Stomach (tissue), 9 donors: Measurements from ENCODE around the gene TMEM132C. TPM values are rescaled to one million over a fixed set of nuclear protein-coding genes. Genes with fewer than 3 reads are reported as not detected.

Experiments
- DNase-seq, 2 donors: peaks; one replicate each; pipeline versions ENCODE4 v3.0.0 to v3.0.0-alpha.2; 2013 to 2019
- H3K27ac ChIP-seq, 5 donors: fragments of 200-600 bp in 4 of 5; sonication (generic) in 4 of 5; one replicate each; pipeline ENCODE4 v1.5.1; 2013 to 2019; ENCODE audit warnings: mild to moderate bottlenecking in 1 of 5, moderate library complexity in 1 of 5
- H3K27me3 ChIP-seq, 3 donors: fragments of 200-600 bp; sonication (generic); one replicate each; pipeline ENCODE4 v1.5.1; 2017 to 2019; ENCODE audit warnings: mixed run types in 1 of 3
- H3K36me3 ChIP-seq, 4 donors: fragments of 200-600 bp; sonication (generic); 1 replicate in 3 of 4; 2 replicates in 1 of 4; pipeline ENCODE4 v1.5.1; 2016 to 2019
- H3K4me1 ChIP-seq, 4 donors: fragments of 200-600 bp; sonication (generic); one replicate each; pipeline ENCODE4 v1.5.1; 2016 to 2019
- H3K4me3 ChIP-seq, 4 donors: fragments of 200-600 bp; sonication (generic) in 3 of 4; one replicate each; pipeline ENCODE4 v1.5.1; 2016 to 2019; ENCODE audit warnings: mild to moderate bottlenecking in 1 of 4
- H3K9me3 ChIP-seq, 4 donors: fragments of 200-600 bp; sonication (generic); one replicate each; pipeline ENCODE4 v1.5.1; 2016 to 2019
- CTCF ChIP-seq, 7 experiments: fragments of 450-650 bp in 4 of 7; fragments of 200-600 bp in 3 of 7; sonication (generic) in 3 of 7; IDR thresholded peaks; one replicate each; pipeline ENCODE4 v1.5.1; 2016 to 2019; ENCODE audit warnings: antibody characterized with exemption in 7 of 7, control low read depth in 2 of 7, mild to moderate bottlenecking in 1 of 7
- EP300 ChIP-seq: sonication (generic); formaldehyde crosslinking; IDR thresholded peaks from one replicate; pipeline ENCODE4 v1.6.1; 2017; ENCODE audit warnings: antibody characterized with exemption
- POLR2A ChIP-seq, 4 donors: fragments of 450-650 bp; IDR thresholded peaks; one replicate each; pipeline ENCODE4 v1.6.1; 2016; ENCODE audit warnings: antibody characterized with exemption in 4 of 4, control low read depth in 2 of 4, mild to moderate bottlenecking in 1 of 4, moderate library complexity in 1 of 4
- POLR2AphosphoS5 ChIP-seq, 3 donors: sonication (generic); formaldehyde crosslinking; IDR thresholded peaks; one replicate each; pipeline ENCODE4 v1.6.1; 2016; ENCODE audit warnings: antibody characterized with exemption in 3 of 3
- WGBS, 5 donors: extraction: QIAGEN DNeasy Blood & Tissue Kit in 3 of 5; methylation state at CpG; one replicate each; pipeline versions ENCODE4 v1.1.5 to v1.1.7; 2013 to 2018; 5-methylcytosine and 5-hydroxymethylcytosine counted together
- intact Hi-C: fragments of 100-400 bp; cut with DNase I; formaldehyde crosslinking; loops from one replicate; pipeline ENCODE4 v1.15.1; 2023; ENCODE audit warnings: low total_unique reads
- polyA plus RNA-seq, 3 donors: library from polyadenylated mRNA; stranded (reverse); fragments of 200-250 nt; gene quantifications; one replicate each; pipeline ENCODE4 v1.2.3, GENCODE V29; 2013
- total RNA-seq, 5 donors: library from RNA; depleted of rRNA; stranded (reverse); fragments of >200 nt; gene quantifications; one replicate each; pipeline versions ENCODE4 v1.1.0 to v1.2.3, GENCODE V29; 2014 to 2016
- donor health status: healthy with polysubstance abuse.
- donor health status: Bipolar disorder and iron deficiency.
- donor health status: healthy.

The TMEM132C gene
- total and polyA plus RNA-seq, 8 donors, result under 0.01 to 12.8 (median 0.94) TPM

GRCh38 chr12:128316078-128316477, 49.1 kb downstream of the TMEM132C start:
- H3K27ac ChIP-seq, result no peak overlapping the region
- no peak for DNase-seq
- no peak overlapping the region for H3K4me3 ChIP-seq
- H3K27me3 ChIP-seq, result no peaks in the 10 kb centered on the region
- TF ChIP-seq POLR2AphosphoS5 (IDR thresholded peaks at IDR 0.05) (no peak), POLR2A (IDR thresholded peaks at IDR 0.05) (no peak), CTCF (IDR thresholded peaks at IDR 0.05) (no peak), EP300 (no peak)
- intact Hi-C loops, result no loop called here
- WGBS, 5 donors, result 48 to 72% (median 62%) methylated on average over 6 of the region's 6 CpGs
- H3K36me3 ChIP-seq, result no peaks in the 10 kb centered on the region
- H3K4me1 ChIP-seq, result no peaks in the 10 kb centered on the region
- H3K9me3 ChIP-seq, result peaks cover 0 to 8% (median 0%) of the 10 kb centered on the region in 4 donors

GRCh38 chr12:128316973-128317526, 50.1 kb downstream of the TMEM132C start:
- Histone ChIP-seq H3K4me3 (no peak overlapping the region), H3K4me1 (no peaks in the 10 kb centered on the region), H3K27me3 (no peaks in the 10 kb centered on the region), H3K9me3 (peaks cover 2 to 7% (median 6%) of the 10 kb centered on the region in 4 donors), H3K27ac (peak overlapping the region in 1 of 5 donors; percentile 3), H3K36me3 (no peaks in the 10 kb centered on the region)
- WGBS, 5 donors, result 14 to 23% (median 20%) methylated on average over 4 of the region's 4 CpGs
- peak in 1 of 2 donors; percentile 50 for DNase-seq
- TF ChIP-seq CTCF (IDR thresholded peaks at IDR 0.05) (no peak), POLR2AphosphoS5 (IDR thresholded peaks at IDR 0.05) (no peak), POLR2A (IDR thresholded peaks at IDR 0.05) (no peak), EP300 (no peak)
- intact Hi-C loops, result no loop called here

GRCh38 chr12:128318341-128318740, 51.4 kb downstream of the TMEM132C start:
- peaks cover 3 to 17% (median 11%) of the 10 kb centered on the region in 4 donors for H3K9me3 ChIP-seq
- H3K27ac ChIP-seq, result no peak overlapping the region
- H3K36me3 ChIP-seq, result no peaks in the 10 kb centered on the region
- no peak overlapping the region for H3K4me3 ChIP-seq
- 63 to 70% (median 65%) methylated on average over 5 of the region's 5 CpGs for WGBS, 5 donors
- intact Hi-C loops, result no loop called here
- TF ChIP-seq POLR2A (IDR thresholded peaks at IDR 0.05), result no peak
- TF ChIP-seq EP300, result no peak
- no peaks in the 10 kb centered on the region for H3K4me1 ChIP-seq
- peak in 1 of 2 donors; percentile 15 for DNase-seq
- no peaks in the 10 kb centered on the region for H3K27me3 ChIP-seq

GRCh38 chr12:128318946-128319345, 52.0 kb downstream of the TMEM132C start:
- WGBS, 5 donors, result 58 to 75% (median 66%) methylated on average over 2 of the region's 2 CpGs
- H3K4me1 ChIP-seq, result no peaks in the 10 kb centered on the region
- intact Hi-C loops, result no loop called here
- H3K9me3 ChIP-seq, result peaks cover 3 to 17% (median 11%) of the 10 kb centered on the region in 4 donors
- no peaks in the 10 kb centered on the region for H3K27me3 ChIP-seq
- no peak overlapping the region for H3K4me3 ChIP-seq
- TF ChIP-seq POLR2AphosphoS5 (IDR thresholded peaks at IDR 0.05) (no peak), EP300 (no peak), POLR2A (IDR thresholded peaks at IDR 0.05) (no peak), CTCF (IDR thresholded peaks at IDR 0.05) (no peak)
- DNase-seq, result no peak
- H3K27ac ChIP-seq, result no peak overlapping the region
- H3K36me3 ChIP-seq, result no peaks in the 10 kb centered on the region

- TF ChIP-seq CTCF (IDR thresholded peaks at IDR 0.05) (no peak), POLR2AphosphoS5 (IDR thresholded peaks at IDR 0.05) (no peak), EP300 (no peak), POLR2A (IDR thresholded peaks at IDR 0.05) (no peak)
- intact Hi-C loops, result no loop called here
- Histone ChIP-seq H3K27me3 (no peaks in the 10 kb centered on the region), H3K27ac (no peak overlapping the region), H3K4me3 (no peak overlapping the region), H3K36me3 (no peaks in the 10 kb centered on the region), H3K9me3 (peaks cover 3 to 17% (median 11%) of the 10 kb centered on the region in 4 donors), H3K4me1 (no peaks in the 10 kb centered on the region)
- DNase-seq, result no peak
- 83 to 92% (median 91%) methylated on average over 5 of the region's 5 CpGs for WGBS, 5 donors
These were observed 55.4 kb downstream of the TMEM132C start for GRCh38 chr12:128322341-128322740.
